Duodenal mucosa (tissue), 2 donors: ENCODE measurements around the gene RALA.
A peak's percentile ranks its signal among the peaks of the same experiment; 100 is the strongest.

ENCODE experiments used
- H3K27ac ChIP-seq: one replicate; pipeline ENCODE4 v1.7.0; 2013; ENCODE audit warnings: low read depth, low read length
- H3K27me3 ChIP-seq, 2 donors: one replicate each; pipeline ENCODE4 v1.7.0; 2013; ENCODE audit warnings: low read length in 2 of 2, control low read depth in 1 of 2; ENCODE audit not compliant: insufficient read depth in 2 of 2, control insufficient read depth in 1 of 2
- H3K36me3 ChIP-seq, 2 donors: one replicate each; pipeline ENCODE4 v1.7.0; 2013; ENCODE audit warnings: low read length in 2 of 2, control low read depth in 1 of 2; ENCODE audit not compliant: insufficient read depth in 2 of 2, control insufficient read depth in 1 of 2
- H3K4me1 ChIP-seq, 2 donors: one replicate each; pipeline ENCODE4 v1.7.0; 2013; ENCODE audit warnings: low read length in 2 of 2, control low read depth in 1 of 2; ENCODE audit not compliant: insufficient read depth in 2 of 2, control insufficient read depth in 1 of 2
- H3K4me3 ChIP-seq, 2 donors: one replicate each; pipeline ENCODE4 v1.7.0; 2013; ENCODE audit warnings: low read length in 2 of 2, low read depth in 1 of 2
- H3K9ac ChIP-seq, 2 donors: one replicate each; pipeline ENCODE4 v1.7.0; 2013; ENCODE audit warnings: low read length in 2 of 2, low read depth in 1 of 2
- H3K9me3 ChIP-seq, 2 donors: one replicate each; pipeline ENCODE4 v1.7.0; 2013; ENCODE audit warnings: low read length in 2 of 2, control low read depth in 1 of 2; ENCODE audit not compliant: control insufficient read depth in 1 of 2

RALA gene

DNA sequence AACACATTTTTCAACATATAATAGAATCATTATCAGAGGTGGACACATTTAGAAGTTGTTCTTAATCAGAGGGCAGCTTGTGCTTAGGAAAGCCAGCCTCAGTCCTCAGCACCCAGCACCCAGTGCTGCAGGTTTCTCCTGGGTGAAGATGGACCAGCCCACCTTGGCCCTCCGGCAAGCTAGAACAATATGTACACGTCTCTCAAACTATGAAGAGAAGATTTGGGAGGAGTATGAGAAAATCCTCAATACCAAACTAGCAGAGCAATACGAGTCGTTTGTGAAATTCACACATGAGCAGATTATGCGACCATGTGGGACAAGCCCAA is 13.5 kb upstream of the RALA start:
- Histone ChIP-seq H3K27ac (no peak overlapping the region), H3K4me3 (peak overlapping the region; percentile 44), H3K4me1 (peaks cover 11 to 20% of the 10 kb centered on the region in 2 donors)

DNA sequence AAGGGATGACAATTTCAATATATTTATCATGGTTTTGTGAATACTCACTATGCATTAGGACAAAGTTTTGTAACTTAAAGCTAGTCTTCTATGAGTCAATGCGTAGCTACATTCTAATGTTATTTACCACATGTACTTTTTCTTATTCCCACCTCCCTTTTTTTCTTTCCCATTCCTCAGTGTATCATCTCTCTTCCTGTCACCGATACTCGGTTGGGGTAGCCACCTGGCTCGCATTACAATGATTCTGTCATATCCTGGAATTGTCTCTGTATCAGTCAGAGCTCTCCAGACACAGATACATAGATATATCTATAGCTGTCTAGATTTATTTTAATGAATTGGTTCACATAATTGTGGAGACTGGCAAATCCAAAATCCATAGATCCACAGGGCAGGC is 9.8 kb upstream of the RALA start:
- Histone ChIP-seq H3K9ac (no peak overlapping the region), H3K27me3 (peaks cover 0 to 4% of the 10 kb centered on the region in 2 donors), H3K27ac (no peak overlapping the region), H3K36me3 (no peaks in the 10 kb centered on the region), H3K4me1 (peaks cover 8 to 12% of the 10 kb centered on the region in 2 donors), H3K9me3 (no peaks in the 10 kb centered on the region), H3K4me3 (no peak overlapping the region)

More for the DNA sequence above, 13.5 kb upstream of the RALA start:
- H3K9me3 ChIP-seq: no peaks in the 10 kb centered on the region
- H3K9ac ChIP-seq: peak overlapping the region; percentile 9 to 15
- peaks cover 0 to 4% of the 10 kb centered on the region in 2 donors for H3K27me3 ChIP-seq
- no peaks in the 10 kb centered on the region for H3K36me3 ChIP-seq

DNA sequence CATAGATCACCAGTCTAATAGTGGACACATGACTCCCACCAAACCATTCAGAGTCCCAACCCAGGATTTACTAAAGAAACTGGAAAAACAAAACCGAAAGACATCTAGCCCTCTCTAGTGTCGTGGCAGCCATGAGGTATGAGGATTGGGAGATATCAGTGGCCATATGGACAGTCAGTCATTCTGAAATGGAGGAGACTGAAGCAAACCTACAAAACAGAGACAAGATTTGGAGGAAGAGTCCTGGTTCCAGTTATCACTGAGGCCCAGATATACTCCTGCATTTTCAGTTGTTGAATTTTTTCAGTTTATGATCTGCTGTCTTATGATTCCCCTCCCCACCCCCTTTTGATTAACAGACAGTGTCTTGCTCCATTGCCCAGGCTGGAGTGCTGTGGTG is 9.1 kb upstream of the RALA start:
- Histone ChIP-seq H3K4me1 (peaks cover 7% of the 10 kb centered on the region in 2 donors), H3K4me3 (no peak overlapping the region), H3K36me3 (no peaks in the 10 kb centered on the region), H3K27ac (no peak overlapping the region), H3K9me3 (no peaks in the 10 kb centered on the region), H3K9ac (no peak overlapping the region), H3K27me3 (peaks cover 0 to 4% of the 10 kb centered on the region in 2 donors)

DNA sequence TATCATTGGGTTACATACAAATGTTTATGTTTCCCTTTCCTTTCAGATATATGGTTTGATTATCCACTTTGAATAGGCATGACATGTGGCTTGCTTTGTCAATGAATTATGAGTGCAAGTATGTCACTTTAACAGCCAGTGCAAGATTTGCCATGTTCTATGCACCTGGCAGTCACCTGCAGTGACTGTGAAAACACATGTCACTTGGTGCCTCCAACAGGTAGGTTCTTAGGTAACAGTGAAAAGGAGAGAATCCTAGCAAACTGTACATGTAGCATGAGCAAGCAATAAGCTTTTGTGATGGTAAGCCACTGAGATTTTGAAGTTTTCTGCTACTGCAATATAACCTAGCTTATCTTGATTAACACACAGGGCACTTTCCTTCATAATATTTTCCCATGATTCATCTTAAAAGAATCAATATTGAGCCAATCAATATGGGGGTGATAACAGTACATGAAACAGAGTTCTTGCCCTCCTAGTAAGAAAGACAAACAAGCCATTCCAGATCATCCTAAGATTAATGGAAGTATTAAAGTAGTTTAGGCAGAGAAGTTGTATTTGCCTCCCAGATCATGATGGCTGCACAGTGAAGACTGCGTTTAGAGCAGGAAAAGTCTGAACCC is 7.9 kb upstream of the RALA start:
- peaks cover 0 to 7% of the 10 kb centered on the region in 2 donors for H3K4me1 ChIP-seq
- no peak overlapping the region for H3K4me3 ChIP-seq
- no peak overlapping the region for H3K9ac ChIP-seq
- H3K27ac ChIP-seq: no peak overlapping the region
- H3K36me3 ChIP-seq: no peaks in the 10 kb centered on the region
- H3K9me3 ChIP-seq: no peaks in the 10 kb centered on the region
- peaks cover 0 to 4% of the 10 kb centered on the region in 2 donors for H3K27me3 ChIP-seq

DNA sequence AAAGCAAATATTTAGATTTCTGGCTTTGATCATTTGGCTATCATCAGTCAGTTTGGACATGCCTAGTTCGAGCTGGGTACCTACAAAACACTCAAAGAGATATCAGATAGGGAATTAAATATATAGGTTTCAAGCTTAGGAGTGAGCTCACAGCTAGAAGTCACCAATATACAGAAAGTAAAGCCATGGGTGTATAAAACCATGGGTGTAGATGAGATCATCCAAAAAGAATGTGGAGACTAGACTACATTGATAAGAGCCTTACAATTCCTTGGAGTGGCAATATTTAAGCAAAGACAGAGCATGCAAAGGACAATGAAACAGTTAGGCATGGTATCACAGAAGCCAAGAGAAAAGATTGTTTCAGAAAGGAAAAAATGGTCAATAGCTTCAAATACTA is 7.2 kb upstream of the RALA start:
- no peak overlapping the region for H3K4me3 ChIP-seq
- peaks cover 0 to 4% of the 10 kb centered on the region in 2 donors for H3K27me3 ChIP-seq
- no peak overlapping the region for H3K27ac ChIP-seq
- H3K9me3 ChIP-seq: no peaks in the 10 kb centered on the region
- peaks cover 0 to 7% of the 10 kb centered on the region in 2 donors for H3K4me1 ChIP-seq
- H3K9ac ChIP-seq: no peak overlapping the region
- H3K36me3 ChIP-seq: no peaks in the 10 kb centered on the region

DNA sequence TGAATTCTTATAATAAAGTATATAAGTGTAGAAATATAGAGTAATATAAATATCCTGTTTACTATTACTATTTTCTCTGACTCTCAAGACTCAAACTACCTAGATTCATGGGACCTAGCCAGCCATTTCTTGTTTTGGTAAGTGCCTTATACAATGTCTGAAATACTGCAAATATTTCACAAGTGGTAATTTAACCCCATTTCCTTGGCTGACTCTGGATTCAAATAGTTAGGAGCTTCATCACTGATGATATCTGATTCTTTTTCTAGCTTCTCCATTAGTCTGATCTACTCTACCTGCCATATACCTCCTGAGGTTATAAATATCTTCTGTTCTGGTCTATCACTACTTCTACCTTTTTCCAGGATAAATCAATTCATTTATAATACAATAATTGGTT is 6.4 kb upstream of the RALA start:
- Histone ChIP-seq H3K4me1 (peaks cover 0 to 9% of the 10 kb centered on the region in 2 donors), H3K9ac (no peak overlapping the region), H3K4me3 (no peak overlapping the region), H3K27ac (no peak overlapping the region), H3K9me3 (no peaks in the 10 kb centered on the region), H3K27me3 (peaks cover 0 to 3% of the 10 kb centered on the region in 2 donors), H3K36me3 (no peaks in the 10 kb centered on the region)

DNA sequence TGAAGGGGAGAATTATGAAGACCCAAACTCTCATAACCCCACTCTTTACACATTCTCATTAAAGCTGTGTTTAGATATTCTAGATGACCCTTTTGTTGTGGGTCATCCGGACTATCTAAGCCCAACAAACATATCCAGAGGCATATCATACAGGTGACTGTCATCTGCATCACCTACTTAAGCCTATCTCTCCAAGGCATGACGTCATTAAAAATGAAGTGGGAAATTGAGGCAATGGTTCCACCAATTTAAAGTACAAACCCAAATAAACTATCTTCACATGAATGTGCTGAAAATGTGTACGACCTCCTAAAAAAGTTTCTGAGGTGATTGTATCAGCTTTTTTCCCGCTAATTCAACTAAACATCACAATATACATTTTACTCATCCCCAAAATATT is 4.5 kb upstream of the RALA start:
- H3K9me3 ChIP-seq: no peaks in the 10 kb centered on the region
- H3K27ac ChIP-seq: no peak overlapping the region
- H3K4me1 ChIP-seq: peaks cover 6 to 16% of the 10 kb centered on the region in 2 donors
- H3K36me3 ChIP-seq: no peaks in the 10 kb centered on the region
- H3K4me3 ChIP-seq: no peak overlapping the region
- H3K27me3 ChIP-seq: no peaks in the 10 kb centered on the region
- no peak overlapping the region for H3K9ac ChIP-seq

DNA sequence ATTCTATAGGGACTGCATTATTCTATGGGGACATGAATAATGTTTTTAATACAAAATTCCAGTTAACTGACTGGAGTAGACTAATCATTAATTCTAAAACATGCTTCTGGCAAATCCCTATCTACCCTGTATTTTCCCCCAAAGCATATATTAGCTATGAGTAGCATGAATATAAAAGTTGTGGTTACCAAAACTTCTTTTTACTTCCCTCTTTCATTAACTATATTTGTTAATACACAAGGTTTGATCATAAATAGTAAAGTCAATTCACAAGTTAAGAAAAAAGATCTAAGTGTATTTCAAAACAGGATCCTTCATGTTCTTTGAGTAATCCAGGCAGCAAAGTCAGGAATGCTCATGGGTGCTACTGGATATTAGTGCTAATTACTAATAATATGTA is 2.9 kb upstream of the RALA start:
- H3K9me3 ChIP-seq: no peaks in the 10 kb centered on the region
- H3K36me3 ChIP-seq: no peaks in the 10 kb centered on the region
- H3K27me3 ChIP-seq: no peaks in the 10 kb centered on the region
- H3K27ac ChIP-seq: no peak overlapping the region
- H3K4me1 ChIP-seq: peaks cover 19 to 25% of the 10 kb centered on the region in 2 donors
- H3K4me3 ChIP-seq: no peak overlapping the region
- H3K9ac ChIP-seq: no peak overlapping the region

DNA sequence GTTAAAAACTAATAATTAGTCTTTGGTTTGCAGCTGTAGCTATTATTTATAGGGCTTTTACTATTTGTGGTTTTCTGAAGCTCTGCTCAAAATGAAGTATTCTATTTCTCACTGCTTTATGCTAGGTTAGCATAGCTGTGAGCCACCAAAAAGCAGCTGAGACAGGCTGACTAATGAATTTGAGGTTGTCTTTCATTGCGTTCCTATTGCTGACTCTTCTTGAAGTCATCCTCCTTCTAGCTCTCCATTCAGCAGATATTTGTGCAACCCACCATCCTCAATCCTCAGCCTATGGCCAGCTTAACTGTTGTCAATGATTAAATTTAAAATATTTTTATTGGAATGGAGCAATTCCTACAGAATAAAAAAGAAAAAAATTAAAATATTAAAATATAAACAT is 2.1 kb upstream of the RALA start:
- Histone ChIP-seq H3K4me1 (peaks cover 27 to 28% of the 10 kb centered on the region in 2 donors), H3K4me3 (no peak overlapping the region), H3K36me3 (no peaks in the 10 kb centered on the region), H3K9me3 (no peaks in the 10 kb centered on the region), H3K9ac (no peak overlapping the region), H3K27ac (no peak overlapping the region), H3K27me3 (no peaks in the 10 kb centered on the region)

DNA sequence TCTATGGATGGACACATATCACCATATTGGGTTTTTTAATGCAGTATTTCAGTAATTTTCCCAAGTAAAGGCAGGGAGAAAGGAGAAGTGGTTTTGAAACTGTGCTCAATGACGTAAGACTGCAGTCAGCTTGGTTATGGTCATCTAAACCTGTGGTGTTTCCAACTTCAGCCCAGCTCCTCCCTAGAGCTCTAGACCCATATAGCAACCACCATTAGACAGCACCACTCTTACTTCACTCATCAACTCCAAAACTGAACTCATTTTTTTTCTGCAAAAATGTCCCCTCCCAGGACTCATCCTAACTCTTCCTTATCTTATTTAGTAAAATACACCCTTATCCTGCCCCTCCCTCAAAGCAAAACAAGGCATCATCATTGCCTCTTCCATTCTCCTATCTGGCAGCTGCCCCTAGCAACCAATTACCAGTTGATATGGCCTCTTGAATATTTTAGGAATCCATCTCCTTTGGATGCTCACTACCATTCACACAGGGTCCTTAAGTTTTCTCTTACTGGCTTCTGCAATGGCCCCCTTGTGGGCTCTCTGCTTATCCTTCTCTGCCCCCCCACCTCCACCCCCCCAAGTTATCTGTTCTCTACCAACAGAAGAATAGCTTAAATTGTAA is 1.5 kb upstream of the RALA start:
- Histone ChIP-seq H3K9ac (no peak overlapping the region), H3K36me3 (no peaks in the 10 kb centered on the region), H3K27me3 (no peaks in the 10 kb centered on the region), H3K27ac (no peak overlapping the region), H3K4me1 (peaks cover 30% of the 10 kb centered on the region in 2 donors), H3K4me3 (no peak overlapping the region), H3K9me3 (no peaks in the 10 kb centered on the region)
